NCI-H146 (cell line): Measurements from ENCODE around the gene ACSL5.
"Not testable (repeated sequence)": the region's sequence is repeated elsewhere in the genome, so short reads cannot be mapped to it uniquely, and the experiment has no call there.

Experiments
- DNase-seq: peaks from one replicate; lab custom pipeline; 2025; lab: John Stamatoyannopoulos, UW

Gene ACSL5

DNA sequence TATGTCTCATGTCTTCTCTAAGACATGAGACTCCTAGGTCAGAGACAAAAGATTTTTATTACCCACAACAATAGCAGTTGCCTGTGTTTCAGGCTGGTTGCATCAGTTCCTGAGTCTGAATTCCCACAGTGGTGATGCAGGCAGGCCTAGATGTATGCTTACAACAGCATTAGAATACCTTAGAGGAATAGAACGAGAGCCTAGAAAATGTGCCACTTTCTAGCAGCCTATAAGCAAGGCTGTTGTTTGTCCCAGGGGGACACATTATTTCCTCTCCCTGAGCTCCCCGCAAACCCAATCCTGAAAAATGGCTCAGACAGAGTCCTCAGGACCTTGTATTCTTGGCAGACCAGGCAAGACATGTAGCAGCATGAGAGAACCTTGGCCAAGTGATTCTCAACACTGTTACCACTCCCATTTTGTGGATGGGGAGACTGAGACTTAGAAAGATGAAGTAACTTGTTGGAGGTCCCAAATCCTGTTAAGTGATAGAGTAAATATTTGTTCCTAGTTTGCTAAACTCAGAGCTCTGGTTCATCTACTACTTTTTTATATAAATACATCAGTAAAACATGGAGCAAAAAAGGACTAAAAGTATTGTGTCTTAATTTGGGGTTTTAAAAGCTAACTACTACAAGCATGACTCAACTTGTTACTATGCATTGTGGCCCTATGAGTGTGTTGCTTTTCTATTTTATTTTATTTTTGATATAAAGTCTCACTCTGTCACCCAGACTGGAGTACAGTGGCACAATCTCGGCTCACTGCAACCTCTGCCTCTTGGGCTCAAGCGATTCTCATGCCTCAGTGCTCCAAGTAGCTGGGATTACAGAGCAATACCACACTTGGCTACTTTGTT is 87.3 kb downstream of the ACSL5 start:
- DNase-seq: no peak

DNA sequence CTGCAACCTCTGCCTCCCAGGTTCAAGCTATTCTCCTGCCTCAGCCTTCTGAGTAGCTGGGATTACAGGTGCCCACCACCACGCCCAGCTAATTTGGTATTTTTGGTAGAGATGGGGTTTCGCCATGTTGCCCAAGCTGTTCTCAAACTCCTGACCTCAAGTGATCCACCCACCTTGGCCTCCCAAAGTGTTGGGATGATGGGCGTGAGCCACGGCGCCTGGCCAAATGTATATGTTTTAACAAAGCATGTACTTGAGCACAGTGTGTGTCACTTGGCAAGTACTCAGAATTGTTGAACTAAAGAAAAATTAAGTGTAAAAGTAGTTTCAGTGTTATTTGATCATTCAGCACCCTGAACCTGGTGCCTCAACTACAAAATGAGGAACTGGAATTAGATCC is 90.2 kb downstream of the ACSL5 start:
- DNase-seq: not testable (repeated sequence)

GRCh38 chr10:112465299-112465883 is 91.5 kb downstream of the ACSL5 start:
- no peak for DNase-seq

DNA sequence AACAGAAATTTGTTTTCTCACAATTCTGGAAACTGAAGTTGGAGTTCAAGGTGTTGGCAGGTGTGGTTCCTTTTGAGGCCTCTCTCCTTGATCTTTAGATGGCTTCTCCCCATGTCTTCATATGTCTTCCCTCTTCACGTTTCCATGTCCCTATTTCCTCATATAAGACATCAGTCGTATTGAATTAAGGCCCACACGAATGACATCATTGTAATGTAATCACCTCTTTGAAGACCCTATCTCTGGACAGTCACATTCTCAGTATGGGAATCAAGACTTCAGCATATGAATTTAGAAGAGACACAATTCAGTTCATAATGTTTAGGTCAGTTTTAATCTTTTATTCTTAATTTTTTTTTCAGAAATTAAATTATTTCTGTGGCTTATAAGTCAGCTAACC is 92.9 kb downstream of the ACSL5 start:
- DNase-seq: no peak

GRCh38 chr10:112467541-112468075 is 93.7 kb downstream of the ACSL5 start:
- DNase-seq: no peak

DNA sequence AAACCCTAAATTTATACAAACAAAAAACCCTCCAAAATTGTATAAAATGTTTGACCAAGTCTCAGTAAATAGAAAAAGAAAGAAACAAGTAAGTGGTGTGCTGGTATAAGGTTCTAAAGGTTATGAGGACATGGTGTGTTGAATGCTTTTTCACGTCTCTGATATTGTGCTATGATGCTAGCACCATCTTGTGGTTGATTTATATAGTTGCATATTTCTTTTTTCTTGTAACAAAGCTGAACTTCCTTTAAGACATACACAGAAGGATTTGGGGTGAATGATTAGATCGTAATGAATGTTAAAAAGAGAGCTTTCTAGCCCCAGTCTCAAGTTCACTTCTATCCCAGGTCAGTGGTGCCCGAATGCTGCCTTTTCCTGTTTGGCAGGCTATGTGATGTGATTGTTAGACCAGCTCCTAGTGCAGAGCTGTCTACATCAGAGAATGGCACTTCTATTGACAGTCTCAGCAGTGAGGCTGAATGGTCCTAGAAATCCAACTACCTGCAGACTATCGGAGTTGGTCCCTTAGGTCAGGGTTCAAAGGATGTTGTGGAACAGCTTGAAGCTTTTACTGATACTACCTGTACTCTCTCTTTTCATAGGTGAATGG is 98.1 kb downstream of the ACSL5 start:
- peak; percentile 42 for DNase-seq

GRCh38 chr10:112475575-112476218 is 101.8 kb downstream of the ACSL5 start:
- DNase-seq: no peak
